Measurements from ENCODE around the gene HMCES. TPM values are rescaled to one million over a fixed set of nuclear protein-coding genes. Genes with fewer than 3 reads are reported as not detected.

The HMCES gene
- total RNA-seq, 1 donor from 2014 or later = 16.9 TPM

DNA sequence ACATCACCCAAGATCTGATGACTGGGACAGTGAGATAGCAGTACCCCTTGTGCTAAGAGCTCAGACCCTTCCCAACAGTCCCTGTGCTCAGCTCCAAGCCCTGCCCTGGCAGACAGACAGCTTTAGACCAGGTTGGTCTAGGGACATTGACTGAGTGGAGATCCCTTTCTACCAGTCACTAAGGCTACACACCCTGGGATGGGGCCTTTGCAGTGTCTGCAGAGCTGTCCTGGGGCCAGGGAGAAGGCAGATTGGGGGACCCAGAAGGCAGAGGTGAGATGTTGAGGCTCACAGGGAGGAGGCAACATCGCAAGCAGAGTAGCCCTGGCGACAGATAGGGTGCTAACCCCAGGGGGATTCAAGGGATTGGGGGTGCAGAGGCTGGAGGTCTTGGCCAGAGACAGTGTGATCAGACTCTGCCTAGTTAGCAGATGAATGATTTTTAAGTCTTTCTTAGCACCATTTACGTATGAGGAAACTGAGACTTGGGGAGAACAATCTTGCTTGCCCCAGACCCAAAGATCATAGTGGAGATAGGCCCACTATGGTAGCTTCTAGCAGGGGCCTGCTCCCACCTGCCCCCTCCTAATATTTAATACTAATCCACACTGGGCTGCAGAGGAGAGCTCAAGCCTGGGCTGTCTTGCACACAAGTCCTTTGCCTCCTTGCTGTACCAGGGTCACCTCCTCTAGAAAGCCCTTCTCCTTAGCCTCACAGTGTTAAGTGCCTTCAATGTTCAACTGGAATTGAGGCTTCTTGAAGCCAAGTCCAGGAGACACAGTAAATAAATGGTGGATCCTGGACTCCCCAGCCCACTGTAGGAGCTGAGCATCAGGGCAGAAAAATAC, 32.6 kb downstream of the HMCES start:
- no peak for DNase-seq (ENCODE audit: extremely low spot score in 2 of 2)
- intact Hi-C loops (cut with DNase I) = loop anchor here (10.0 kb wide), 1 partner anchor 136 kb away; no protein-coding TSS in a partner anchor
- peaks cover 24% of the 10 kb centered on the region for H3K4me1 ChIP-seq

DNA sequence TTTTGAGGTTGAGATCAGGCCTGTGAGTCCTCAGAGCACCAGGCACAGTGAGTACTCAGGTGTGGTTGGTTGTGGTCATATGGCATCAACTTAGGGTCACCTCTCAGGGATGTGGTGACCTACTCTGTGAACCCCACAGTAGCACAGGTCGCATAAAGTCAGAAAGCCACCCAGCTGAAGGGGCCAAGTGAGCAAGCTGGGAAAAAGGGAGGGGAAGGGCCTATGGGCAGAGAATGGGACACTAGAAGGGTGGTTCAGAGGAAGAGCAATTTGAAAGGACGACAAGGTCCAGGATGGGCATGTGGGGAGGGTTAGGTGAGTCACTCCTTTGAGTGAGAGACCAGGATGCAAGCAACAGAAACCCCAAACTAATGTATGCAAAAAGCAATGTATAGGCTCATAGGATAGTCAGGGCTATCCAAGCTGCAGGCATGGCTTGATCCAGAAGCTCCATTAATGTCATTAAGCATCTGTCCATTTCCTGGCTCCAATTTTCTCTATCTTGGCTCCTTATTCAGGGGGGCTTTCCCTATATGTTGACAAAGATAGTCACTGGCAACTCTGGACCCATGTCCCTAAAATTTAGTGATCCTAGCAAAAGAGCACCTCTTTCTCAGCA, 33.5 kb downstream of the HMCES start:
- Histone ChIP-seq H3K4me3 (no peak overlapping the region), H3K9me3 (no peaks in the 10 kb centered on the region), H3K4me1 (peaks cover 27% of the 10 kb centered on the region), H3K27me3 (no peaks in the 10 kb centered on the region), H3K27ac (no peak overlapping the region), H3K36me3 (no peaks in the 10 kb centered on the region)
- intact Hi-C loops (cut with DNase I) = loop anchor here (10.0 kb wide), 1 partner anchor 137 kb away; no protein-coding TSS in a partner anchor
- TF ChIP-seq POLR2A (IDR thresholded peaks at IDR 0.05) = no peak
- TF ChIP-seq, protein P1, sequence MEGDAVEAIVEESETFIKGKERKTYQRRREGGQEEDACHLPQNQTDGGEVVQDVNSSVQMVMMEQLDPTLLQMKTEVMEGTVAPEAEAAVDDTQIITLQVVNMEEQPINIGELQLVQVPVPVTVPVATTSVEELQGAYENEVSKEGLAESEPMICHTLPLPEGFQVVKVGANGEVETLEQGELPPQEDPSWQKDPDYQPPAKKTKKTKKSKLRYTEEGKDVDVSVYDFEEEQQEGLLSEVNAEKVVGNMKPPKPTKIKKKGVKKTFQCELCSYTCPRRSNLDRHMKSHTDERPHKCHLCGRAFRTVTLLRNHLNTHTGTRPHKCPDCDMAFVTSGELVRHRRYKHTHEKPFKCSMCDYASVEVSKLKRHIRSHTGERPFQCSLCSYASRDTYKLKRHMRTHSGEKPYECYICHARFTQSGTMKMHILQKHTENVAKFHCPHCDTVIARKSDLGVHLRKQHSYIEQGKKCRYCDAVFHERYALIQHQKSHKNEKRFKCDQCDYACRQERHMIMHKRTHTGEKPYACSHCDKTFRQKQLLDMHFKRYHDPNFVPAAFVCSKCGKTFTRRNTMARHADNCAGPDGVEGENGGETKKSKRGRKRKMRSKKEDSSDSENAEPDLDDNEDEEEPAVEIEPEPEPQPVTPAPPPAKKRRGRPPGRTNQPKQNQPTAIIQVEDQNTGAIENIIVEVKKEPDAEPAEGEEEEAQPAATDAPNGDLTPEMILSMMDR (IDR thresholded peaks at IDR 0.05) = no peak
- TF ChIP-seq POLR2AphosphoS5 (IDR thresholded peaks at IDR 0.05; ENCODE audit: insufficient read depth in 1 of 2, low read depth in 1 of 2) = no peak
- DNase-seq (ENCODE audit: extremely low spot score in 2 of 2) = no peak

More for the DNA sequence above, 32.6 kb downstream of the HMCES start:
- H3K27me3 ChIP-seq = no peaks in the 10 kb centered on the region
- TF ChIP-seq POLR2A (IDR thresholded peaks at IDR 0.05) = no peak
- TF ChIP-seq, protein P1 (IDR thresholded peaks at IDR 0.05) = no peak
- TF ChIP-seq POLR2AphosphoS5 (IDR thresholded peaks at IDR 0.05; ENCODE audit: insufficient read depth in 1 of 2, low read depth in 1 of 2) = no peak
- H3K9me3 ChIP-seq = no peaks in the 10 kb centered on the region
- no peaks in the 10 kb centered on the region for H3K36me3 ChIP-seq
- H3K27ac ChIP-seq = peak overlapping the region; percentile 39
- H3K4me3 ChIP-seq = no peak overlapping the region

DNA sequence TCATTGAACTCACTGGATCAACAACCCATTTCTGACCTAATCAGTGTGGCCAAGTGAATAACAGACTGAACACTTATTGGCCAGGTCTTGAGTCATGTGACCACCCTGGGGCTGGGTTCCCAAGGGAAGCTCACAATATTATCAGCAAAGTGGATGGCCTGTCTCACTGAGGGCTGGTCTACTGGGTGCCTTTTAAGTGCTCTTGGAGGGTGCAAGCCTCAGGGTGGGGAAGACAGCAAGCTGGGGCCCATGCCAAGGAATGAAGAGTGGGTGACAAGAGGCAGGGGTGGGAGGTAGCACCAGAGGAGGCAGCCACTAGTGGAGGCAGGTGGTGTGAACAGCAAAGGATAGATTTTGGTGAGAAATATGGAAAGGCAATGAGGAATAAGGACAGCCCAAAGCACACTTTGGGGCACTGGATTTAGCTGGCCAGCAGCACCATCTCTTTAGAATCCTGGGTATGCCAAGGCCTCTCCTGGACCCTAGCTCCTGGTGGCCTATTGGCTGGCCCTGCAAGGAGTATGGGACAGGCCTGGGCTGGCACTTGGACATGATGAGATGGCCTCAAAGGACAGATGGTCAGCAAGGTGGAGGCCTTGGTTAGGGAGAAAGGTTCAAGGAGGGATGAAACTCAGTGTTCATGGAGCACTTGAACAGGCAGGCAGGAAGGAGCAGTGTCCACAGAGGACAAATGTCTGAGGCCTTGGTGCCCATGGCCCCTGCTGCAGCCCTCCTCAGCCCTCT, 34.2 kb downstream of the HMCES start:
- H3K27ac ChIP-seq = peak overlapping the region; percentile 97
- intact Hi-C loops (cut with DNase I) = loop anchor here (10.0 kb wide), 1 partner anchor 138 kb away; no protein-coding TSS in a partner anchor
- no peak overlapping the region for H3K4me3 ChIP-seq
- TF ChIP-seq POLR2A (IDR thresholded peaks at IDR 0.05) (no peak), POLR2AphosphoS5 (IDR thresholded peaks at IDR 0.05; ENCODE audit: insufficient read depth in 1 of 2, low read depth in 1 of 2) (no peak)
- TF ChIP-seq, protein P1 (IDR thresholded peaks at IDR 0.05) = no peak
- DNase-seq (ENCODE audit: extremely low spot score in 2 of 2) = no peak
- no peaks in the 10 kb centered on the region for H3K27me3 ChIP-seq
- peaks cover 34% of the 10 kb centered on the region for H3K4me1 ChIP-seq
- no peaks in the 10 kb centered on the region for H3K9me3 ChIP-seq
- no peaks in the 10 kb centered on the region for H3K36me3 ChIP-seq

DNA sequence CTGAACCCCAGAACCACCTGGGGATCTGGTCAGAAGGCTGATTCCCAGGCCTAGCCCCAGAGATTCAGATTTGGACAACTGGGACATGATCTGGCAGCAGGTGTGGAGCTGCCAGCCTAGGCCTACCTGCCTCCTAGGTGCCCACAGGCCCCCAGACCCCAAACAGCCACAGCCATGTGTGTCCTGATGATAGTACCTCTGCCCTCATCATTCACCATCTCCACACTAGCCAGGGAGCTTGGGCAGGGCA, 34.7 kb downstream of the HMCES start:
- no peak for DNase-seq (ENCODE audit: extremely low spot score in 2 of 2)
- H3K4me3 ChIP-seq = no peak overlapping the region
- H3K27me3 ChIP-seq = no peaks in the 10 kb centered on the region
- intact Hi-C loops (cut with DNase I) = loop anchor here (10.0 kb wide), 1 partner anchor 139 kb away; no protein-coding TSS in a partner anchor
- peaks cover 34% of the 10 kb centered on the region for H3K4me1 ChIP-seq
- no peaks in the 10 kb centered on the region for H3K36me3 ChIP-seq
- no peaks in the 10 kb centered on the region for H3K9me3 ChIP-seq
- H3K27ac ChIP-seq = peak overlapping the region; percentile 97
- no peak for TF ChIP-seq POLR2A (IDR thresholded peaks at IDR 0.05)
- TF ChIP-seq, protein P1 (IDR thresholded peaks at IDR 0.05) = no peak
- no peak for TF ChIP-seq POLR2AphosphoS5 (IDR thresholded peaks at IDR 0.05; ENCODE audit: insufficient read depth in 1 of 2, low read depth in 1 of 2)
